Measurements from ENCODE around the gene IGFBPL1.

The IGFBPL1 gene

DNA sequence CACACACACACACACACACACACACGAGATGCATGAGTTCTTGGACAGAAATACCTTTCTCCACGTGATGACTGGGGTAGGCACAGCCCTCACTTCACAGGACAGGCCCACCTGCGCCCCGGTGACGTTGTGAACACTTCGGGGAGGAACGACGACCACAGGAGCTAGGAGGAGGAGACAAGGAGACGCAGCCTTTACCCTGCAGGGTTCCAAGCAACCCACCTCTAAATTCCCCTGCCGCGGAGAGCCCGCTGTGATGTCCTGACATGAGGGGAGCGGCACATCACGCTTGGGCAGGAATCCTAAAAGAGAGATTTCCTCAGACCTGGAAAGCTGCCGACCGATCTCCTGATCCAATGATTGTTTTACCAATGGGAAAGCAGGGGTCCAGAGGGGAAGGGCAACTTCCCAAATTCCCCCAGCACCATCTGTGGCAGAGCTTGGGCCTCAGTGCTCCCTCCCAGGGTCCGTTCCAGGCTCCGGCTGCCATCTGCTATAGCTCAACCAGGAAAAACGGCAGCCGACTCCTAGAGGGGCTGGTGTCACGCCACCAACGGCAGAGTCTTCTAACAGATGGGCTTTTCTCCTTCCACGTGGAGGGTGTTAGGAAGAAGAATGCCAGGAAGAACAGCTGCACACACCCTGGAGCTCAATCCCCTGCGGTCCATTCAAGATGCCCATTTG, 10.1 kb downstream of the IGFBPL1 start:
- no peak for DNase-seq (ENCODE audit: low read depth)
- H3K4me3 ChIP-seq (replicated peaks; ENCODE audit: low read depth, low read length), result no peak overlapping the region
- TF ChIP-seq, protein P1, sequence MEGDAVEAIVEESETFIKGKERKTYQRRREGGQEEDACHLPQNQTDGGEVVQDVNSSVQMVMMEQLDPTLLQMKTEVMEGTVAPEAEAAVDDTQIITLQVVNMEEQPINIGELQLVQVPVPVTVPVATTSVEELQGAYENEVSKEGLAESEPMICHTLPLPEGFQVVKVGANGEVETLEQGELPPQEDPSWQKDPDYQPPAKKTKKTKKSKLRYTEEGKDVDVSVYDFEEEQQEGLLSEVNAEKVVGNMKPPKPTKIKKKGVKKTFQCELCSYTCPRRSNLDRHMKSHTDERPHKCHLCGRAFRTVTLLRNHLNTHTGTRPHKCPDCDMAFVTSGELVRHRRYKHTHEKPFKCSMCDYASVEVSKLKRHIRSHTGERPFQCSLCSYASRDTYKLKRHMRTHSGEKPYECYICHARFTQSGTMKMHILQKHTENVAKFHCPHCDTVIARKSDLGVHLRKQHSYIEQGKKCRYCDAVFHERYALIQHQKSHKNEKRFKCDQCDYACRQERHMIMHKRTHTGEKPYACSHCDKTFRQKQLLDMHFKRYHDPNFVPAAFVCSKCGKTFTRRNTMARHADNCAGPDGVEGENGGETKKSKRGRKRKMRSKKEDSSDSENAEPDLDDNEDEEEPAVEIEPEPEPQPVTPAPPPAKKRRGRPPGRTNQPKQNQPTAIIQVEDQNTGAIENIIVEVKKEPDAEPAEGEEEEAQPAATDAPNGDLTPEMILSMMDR (IDR thresholded peaks at IDR 0.05; ENCODE audit: low read length, missing control alignments), result no peak

DNA sequence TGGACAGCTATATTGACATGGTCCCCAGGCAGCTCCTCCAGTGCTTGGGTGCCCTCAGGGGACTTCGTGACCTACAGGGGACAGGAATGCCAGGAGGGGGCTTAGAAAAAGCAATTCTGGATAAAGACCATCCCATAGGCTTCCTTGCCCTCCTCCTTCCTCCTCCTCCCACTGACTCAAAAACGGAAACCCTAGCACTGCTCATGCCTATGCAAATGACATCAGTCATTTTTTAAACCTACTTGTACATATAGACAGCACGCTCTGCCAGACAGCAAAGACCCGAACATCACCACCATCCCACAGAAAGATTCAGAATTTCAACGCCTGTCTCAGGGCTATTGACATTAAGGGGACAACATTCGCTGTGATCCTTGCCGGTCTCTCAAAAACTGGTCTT, 11.0 kb downstream of the IGFBPL1 start:
- TF ChIP-seq, protein P1 (IDR thresholded peaks at IDR 0.05; ENCODE audit: low read length, missing control alignments), result no peak
- H3K4me3 ChIP-seq (replicated peaks; ENCODE audit: low read depth, low read length), result no peak overlapping the region

DNA sequence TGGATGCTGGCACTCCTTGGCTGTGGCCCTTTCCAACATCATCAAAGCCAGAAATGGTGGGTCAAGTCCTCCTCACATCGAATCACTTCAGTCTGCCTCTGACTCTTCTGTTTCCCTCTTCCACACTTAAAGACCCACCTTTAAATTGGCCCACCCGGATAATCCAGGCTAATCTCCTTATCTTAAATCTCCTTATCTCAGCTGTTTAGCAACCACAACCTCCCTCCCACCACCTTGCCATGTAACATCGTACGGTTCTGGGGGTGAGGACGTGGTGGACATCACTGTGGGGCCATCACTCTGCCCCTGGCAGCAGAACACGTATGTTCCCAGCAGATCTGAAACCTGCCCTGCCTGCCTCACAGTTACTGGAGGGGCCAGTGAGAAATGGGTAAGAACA, 11.5 kb downstream of the IGFBPL1 start:
- TF ChIP-seq, protein P1 (IDR thresholded peaks at IDR 0.05; ENCODE audit: low read length, missing control alignments), result no peak
- no peak for DNase-seq (ENCODE audit: low read depth)
- no peak overlapping the region for H3K4me3 ChIP-seq (replicated peaks; ENCODE audit: low read depth, low read length)

More for the DNA sequence above, 11.0 kb downstream of the IGFBPL1 start:
- no peak for DNase-seq (ENCODE audit: low read depth)

DNA sequence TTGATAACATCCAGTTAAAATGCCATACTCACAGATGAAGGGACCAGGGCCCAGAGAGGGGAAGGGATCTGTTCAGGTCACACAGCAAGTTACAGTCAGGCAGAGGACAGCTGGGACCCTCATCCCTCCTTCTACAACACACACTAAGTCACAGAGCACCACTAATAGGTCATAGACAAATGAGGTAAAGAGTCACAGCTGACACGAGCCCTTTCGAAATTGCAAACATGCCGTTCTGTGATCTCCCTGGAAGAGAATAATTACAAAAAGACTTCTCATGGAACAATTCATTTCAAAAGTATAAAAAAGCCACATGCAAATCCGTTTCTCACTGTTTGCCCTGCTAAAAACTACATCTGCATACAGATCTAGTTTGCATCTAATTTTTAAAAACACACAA, 15.5 kb downstream of the IGFBPL1 start:
- no peak overlapping the region for H3K4me3 ChIP-seq (replicated peaks; ENCODE audit: low read depth, low read length)
- no peak for DNase-seq (ENCODE audit: low read depth)
- TF ChIP-seq, protein P1 (IDR thresholded peaks at IDR 0.05; ENCODE audit: low read length, missing control alignments), result no peak

DNA sequence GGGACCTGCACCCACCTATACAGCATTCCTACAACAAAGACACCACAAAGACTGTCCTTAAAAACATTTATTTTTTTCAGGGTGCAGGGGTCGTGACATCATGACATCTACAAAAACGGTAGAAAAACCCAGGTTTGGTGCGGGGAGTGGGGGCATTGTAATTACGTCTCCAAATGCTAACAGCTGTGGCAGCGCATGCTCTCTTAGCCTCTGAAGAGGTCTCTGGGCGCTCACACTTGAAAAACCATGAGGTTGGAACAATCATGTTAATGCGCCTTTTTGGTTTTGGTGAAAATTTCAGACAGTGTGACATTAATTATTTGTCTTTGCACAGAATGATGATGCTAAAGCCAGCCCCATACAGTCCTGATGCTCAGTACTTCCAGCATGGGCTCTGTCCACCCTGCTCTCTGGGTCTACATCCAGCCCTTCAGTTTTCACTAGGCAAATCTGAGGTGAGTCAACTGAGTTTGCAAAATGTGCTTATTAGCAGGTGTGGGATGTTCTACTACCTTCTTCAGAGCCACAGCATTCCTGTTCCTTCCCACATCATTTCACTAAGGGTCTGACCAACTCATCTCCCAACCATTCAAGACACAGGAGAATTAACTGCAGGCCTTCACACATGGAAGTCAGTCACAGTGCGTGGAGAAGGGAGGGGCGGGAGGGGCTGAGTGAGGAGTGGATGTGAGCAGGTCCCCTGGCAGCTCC, 17.6 kb downstream of the IGFBPL1 start:
- TF ChIP-seq, protein P1 (IDR thresholded peaks at IDR 0.05; ENCODE audit: low read length, missing control alignments), result no peak

DNA sequence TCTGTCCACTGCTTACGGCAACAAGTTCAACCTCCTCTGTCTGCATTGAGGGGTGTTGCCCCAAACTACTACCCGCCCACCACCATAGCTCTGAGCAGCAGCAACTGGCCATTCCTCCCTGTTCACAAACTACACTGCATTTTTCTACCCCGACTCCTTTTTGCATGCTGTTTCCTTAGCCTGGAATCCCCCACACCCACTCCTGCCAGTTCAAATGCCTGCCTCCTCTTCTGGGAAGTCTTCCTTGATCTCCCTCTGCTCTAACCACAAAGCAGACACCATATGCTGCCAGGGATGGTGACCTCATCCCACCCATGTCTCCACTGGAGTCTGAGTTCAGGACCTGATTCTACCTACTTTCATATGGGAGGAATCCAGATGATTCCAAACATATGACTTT, 18.5 kb downstream of the IGFBPL1 start:
- H3K4me3 ChIP-seq (replicated peaks; ENCODE audit: low read depth, low read length), result no peak overlapping the region
- no peak for DNase-seq (ENCODE audit: low read depth)
- TF ChIP-seq, protein P1 (IDR thresholded peaks at IDR 0.05; ENCODE audit: low read length, missing control alignments), result no peak

More for the DNA sequence above, 17.6 kb downstream of the IGFBPL1 start:
- no peak for DNase-seq (ENCODE audit: low read depth)
- no peak overlapping the region for H3K4me3 ChIP-seq (replicated peaks; ENCODE audit: low read depth, low read length)

All from fibroblast of pulmonary artery (primary cell).